Heart right ventricle (tissue), 16 donors: Measurements from ENCODE around the gene SND1. TPM values are rescaled to one million over a fixed set of nuclear protein-coding genes. Genes with fewer than 3 reads are reported as not detected.

Source experiments
- ATAC-seq, 8 donors: fragments of 200-7000 bp; cut with Tn5 transposase; one replicate each; pipeline ENCODE4 v1.9.1; 2020; ENCODE audit warnings: mild to moderate bottlenecking in 8 of 8, moderate library complexity in 8 of 8, moderate number of reproducible peaks in 1 of 8
- DNase-seq, 2 donors: peaks; one replicate each; pipeline ENCODE4 v3.0.0-alpha.2; 2020
- H3K27ac ChIP-seq, 10 donors: fragments of 200-600 bp; sonication (generic) in 2 of 10; one replicate each; pipeline versions ENCODE4 v1.5.0 to v1.8.0; 2020 to 2022; ENCODE audit warnings: mild to moderate bottlenecking in 3 of 10
- H3K27me3 ChIP-seq, 7 donors: fragments of 200-600 bp; one replicate each; pipeline ENCODE4 v1.8.0; 2021 to 2022; ENCODE audit warnings: mild to moderate bottlenecking in 2 of 7
- H3K36me3 ChIP-seq, 9 donors: fragments of 200-600 bp; sonication (generic) in 1 of 9; one replicate each; pipeline versions ENCODE4 v1.5.0 to v1.8.0; 2020 to 2022; ENCODE audit warnings: mild to moderate bottlenecking in 2 of 9
- H3K4me1 ChIP-seq, 9 donors: fragments of 200-600 bp; sonication (generic) in 1 of 9; one replicate each; pipeline versions ENCODE4 v1.5.0 to v1.8.0; 2020 to 2022; ENCODE audit warnings: mild to moderate bottlenecking in 4 of 9
- H3K4me3 ChIP-seq, 10 donors: fragments of 200-600 bp; sonication (generic) in 2 of 10; one replicate each; pipeline versions ENCODE4 v1.5.0 to v1.8.0; 2020 to 2022; ENCODE audit warnings: mild to moderate bottlenecking in 7 of 10, moderate library complexity in 2 of 10
- H3K9me3 ChIP-seq, 11 donors: fragments of 200-600 bp in 10 of 11; sonication (generic) in 2 of 11; one replicate each; pipeline versions ENCODE4 v1.5.0 to v1.8.0; 2013 to 2022; ENCODE audit warnings: mild to moderate bottlenecking in 2 of 11, control low read depth in 1 of 11, moderate library complexity in 1 of 11
- WGBS, 2 donors: extraction: QIAGEN DNeasy Blood & Tissue Kit; methylation state at CpG; one replicate each; pipeline ENCODE4 v1.1.7; 2013; ENCODE audit warnings: inconsistent platforms in 1 of 2; 5-methylcytosine and 5-hydroxymethylcytosine counted together
- intact Hi-C, 10 donors: fragments of 100-400 bp; cut with DNase I; formaldehyde crosslinking; loops; one replicate each; pipeline versions ENCODE4 v1.11.1 to v1.14.2; 2022
- polyA plus RNA-seq, 2 donors: library from polyadenylated mRNA; stranded (reverse); fragments of 200-250 nt; gene quantifications; one replicate each; pipeline ENCODE4 v1.2.3, GENCODE V29; 2013
- total RNA-seq, 10 donors: library from RNA; stranded (reverse); fragmentation: NEBNext Ultra II Directional in 3 of 10; extraction: Animal tissue kit (Norgen Biotek cat#: 25700) in 3 of 10; gene quantifications; one replicate each; pipeline versions ENCODE4 v1.2.1 to v1.2.4, GENCODE V29; 2021 to 2023
- TF ChIP-seq, protein P1 (sequence below), 9 donors: fragments of 200-600 bp; sonication (generic) in 2 of 9; IDR thresholded peaks; one replicate each; pipeline versions ENCODE4 v1.5.0 to v1.8.0; 2021 to 2022; ENCODE audit warnings: antibody characterized with exemption in 9 of 9, mild to moderate bottlenecking in 5 of 9, moderate library complexity in 1 of 9
- donor health status: Arrhythmogenic right ventricular cardiomyopathy.
- donor health status: ischemic (EF 13 %, LVEDD 7.1; RV severe dilation, severe dysfunction).
- donor health status: healthy with polysubstance abuse.
- donor health status: DM: no; HTN: yes; CAD: no.
- donor health status: DM: no; HTN: no; CAD: no.
- donor health status: ischemic (EF 25% LVEDD 6.9; RV normal size, moderate dysfunction).
- donor health status: ischemic (EF 25% LVEDD 5.7; RV mildly dilated, moderate dysfunction).
- donor health status: healthy.
- donor health status: DM: yes; HTN: yes; CAD: no.
- donor health status: Ischemic cardiomyopathy.
- donor health status: ischemic (EF 35%, LVEDD 5.7; RV mildly dilated, moderate dysfunction).
- donor health status: nonischemic (EF 11% LVEDD 7.7; RV severe dilation, severe dysfunction).
- donor health status: DM: yes; HTN: yes; CAD: no.
- donor health status: PGD.
- donor health status: ischemic (EF 29% LVEDD 5.4; RV normal size, mild dysfunction).
- donor health status: nonischemic (EF 23%, LVEDD 6.1; RV moderate dilation, normal function).

Gene SND1
- total and polyA plus RNA-seq, 12 donors: 39.9 to 107 (median 80.8) TPM

GRCh38 chr7:127736511-127736910, 84.5 kb downstream of the SND1 start:
- Histone ChIP-seq H3K27me3 (no peaks in the 10 kb centered on the region), H3K9me3 (no peaks in the 10 kb centered on the region), H3K4me3 (no peak overlapping the region), H3K36me3 (peaks cover 0 to 55% (median 0%) of the 10 kb centered on the region in 9 donors), H3K4me1 (peaks cover 0 to 15% (median 12%) of the 10 kb centered on the region in 9 donors), H3K27ac (no peak overlapping the region)
- TF ChIP-seq, protein P1, sequence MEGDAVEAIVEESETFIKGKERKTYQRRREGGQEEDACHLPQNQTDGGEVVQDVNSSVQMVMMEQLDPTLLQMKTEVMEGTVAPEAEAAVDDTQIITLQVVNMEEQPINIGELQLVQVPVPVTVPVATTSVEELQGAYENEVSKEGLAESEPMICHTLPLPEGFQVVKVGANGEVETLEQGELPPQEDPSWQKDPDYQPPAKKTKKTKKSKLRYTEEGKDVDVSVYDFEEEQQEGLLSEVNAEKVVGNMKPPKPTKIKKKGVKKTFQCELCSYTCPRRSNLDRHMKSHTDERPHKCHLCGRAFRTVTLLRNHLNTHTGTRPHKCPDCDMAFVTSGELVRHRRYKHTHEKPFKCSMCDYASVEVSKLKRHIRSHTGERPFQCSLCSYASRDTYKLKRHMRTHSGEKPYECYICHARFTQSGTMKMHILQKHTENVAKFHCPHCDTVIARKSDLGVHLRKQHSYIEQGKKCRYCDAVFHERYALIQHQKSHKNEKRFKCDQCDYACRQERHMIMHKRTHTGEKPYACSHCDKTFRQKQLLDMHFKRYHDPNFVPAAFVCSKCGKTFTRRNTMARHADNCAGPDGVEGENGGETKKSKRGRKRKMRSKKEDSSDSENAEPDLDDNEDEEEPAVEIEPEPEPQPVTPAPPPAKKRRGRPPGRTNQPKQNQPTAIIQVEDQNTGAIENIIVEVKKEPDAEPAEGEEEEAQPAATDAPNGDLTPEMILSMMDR (IDR thresholded peaks at IDR 0.05): no peak
- DNase-seq: no peak
- intact Hi-C loops: loop anchor here in 1 of 10 donors (10.0 kb wide), 1 partner anchor 108 kb away; no protein-coding TSS in a partner anchor
- peak in 4 of 8 donors; percentile 28 to 70 (median 45) for ATAC-seq
- WGBS, 2 donors: 56 to 70% methylated on average over 5 of the region's 5 CpGs

- intact Hi-C loops: loop anchor here in 1 of 10 donors (10.0 kb wide), 1 partner anchor 106 kb away; no protein-coding TSS in a partner anchor
- Histone ChIP-seq H3K27me3 (no peaks in the 10 kb centered on the region), H3K4me1 (peaks cover 0 to 24% (median 16%) of the 10 kb centered on the region in 9 donors), H3K27ac (no peak overlapping the region), H3K4me3 (no peak overlapping the region), H3K9me3 (no peaks in the 10 kb centered on the region), H3K36me3 (peaks cover 0 to 37% (median 0%) of the 10 kb centered on the region in 9 donors)
- DNase-seq (no peak), ATAC-seq (no peak)
- TF ChIP-seq, protein P1 (IDR thresholded peaks at IDR 0.05): no peak
- 85 to 92% methylated on average over 2 of the region's 2 CpGs for WGBS, 2 donors
Observed at GRCh38 chr7:127738859-127739258, 86.9 kb downstream of the SND1 start.

DNA sequence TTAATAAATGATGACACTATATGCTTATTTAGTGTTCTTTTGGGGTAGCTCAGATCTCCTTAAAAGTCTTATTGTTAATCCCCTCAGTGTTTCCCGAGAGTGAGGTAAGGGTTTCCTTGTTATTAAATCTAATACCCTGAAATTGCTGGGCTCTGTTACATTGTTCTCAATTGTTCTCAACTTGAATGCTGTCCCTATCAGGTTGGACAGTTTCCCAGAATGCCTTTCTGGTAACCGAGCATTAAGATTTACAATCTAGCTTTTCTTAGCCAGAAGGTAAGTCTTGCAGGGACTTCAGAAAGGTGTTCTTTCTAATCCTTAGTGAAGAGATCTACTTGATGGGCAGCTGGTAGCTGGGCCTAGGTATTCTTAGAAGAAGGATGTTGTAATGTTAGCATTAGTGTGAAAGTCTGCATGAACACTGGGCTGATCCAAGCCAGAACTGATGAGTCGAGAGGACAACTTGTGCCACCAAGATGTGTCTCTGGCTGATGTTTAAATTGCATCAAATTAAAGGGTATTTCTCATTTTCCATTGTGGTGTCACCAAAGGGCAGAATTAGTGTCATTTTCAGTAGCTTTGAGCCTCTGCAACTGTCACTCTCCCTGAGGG, 89.9 kb downstream of the SND1 start:
- DNase-seq (no peak), ATAC-seq (peak in 4 of 8 donors; percentile 41 to 68 (median 54))
- no peak overlapping the region for H3K4me3 ChIP-seq
- H3K36me3 ChIP-seq: peaks cover 0 to 22% (median 0%) of the 10 kb centered on the region in 9 donors
- H3K27ac ChIP-seq: peak overlapping the region in 1 of 10 donors; percentile 23
- TF ChIP-seq, protein P1 (IDR thresholded peaks at IDR 0.05): no peak
- WGBS, 2 donors: 42 to 45% methylated on average over 3 of the region's 3 CpGs
- peaks cover 0 to 18% (median 11%) of the 10 kb centered on the region in 9 donors for H3K4me1 ChIP-seq
- no peaks in the 10 kb centered on the region for H3K9me3 ChIP-seq
- intact Hi-C loops: no loop called here
- no peaks in the 10 kb centered on the region for H3K27me3 ChIP-seq

GRCh38 chr7:127745445-127745844, 93.5 kb downstream of the SND1 start:
- 94 to 97% methylated on average over 1 of the region's 1 CpG for WGBS, 2 donors
- Histone ChIP-seq H3K4me1 (peaks cover 0 to 20% (median 11%) of the 10 kb centered on the region in 9 donors), H3K36me3 (peaks cover 0 to 22% (median 0%) of the 10 kb centered on the region in 9 donors), H3K27me3 (no peaks in the 10 kb centered on the region), H3K27ac (no peak overlapping the region), H3K9me3 (no peaks in the 10 kb centered on the region), H3K4me3 (no peak overlapping the region)
- TF ChIP-seq, protein P1 (IDR thresholded peaks at IDR 0.05): no peak
- no peak for DNase-seq
- no peak for ATAC-seq
- intact Hi-C loops: no loop called here
